ENCODE data around the gene LDB3. TPM values are rescaled to one million over a fixed set of nuclear protein-coding genes. Genes with fewer than 3 reads are reported as not detected.
A peak's percentile ranks its signal among the peaks of the same experiment; 100 is the strongest.

LDB3 gene
- total and polyA plus RNA-seq, 3 donors from 2014 or later, result 2.7 to 20.3 (median 3.6) TPM

DNA sequence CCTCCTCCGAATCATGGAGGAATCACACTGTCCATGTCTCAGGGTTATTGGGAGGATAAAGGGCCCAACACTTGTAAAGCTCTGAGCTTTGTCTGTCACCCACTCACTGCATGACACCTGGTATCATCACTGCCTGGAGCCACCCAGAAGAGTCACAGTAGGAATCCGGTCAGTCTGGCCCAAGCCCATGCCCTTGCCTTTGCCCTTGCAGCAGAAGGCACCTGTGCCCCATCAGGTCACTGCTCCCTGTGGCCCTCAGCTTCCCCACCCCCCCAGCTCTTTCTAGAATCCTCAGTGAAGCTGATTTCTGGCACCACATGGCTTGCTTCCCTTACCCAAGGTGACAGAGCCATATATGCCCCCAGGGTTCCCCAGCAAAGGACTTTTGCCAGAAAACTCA, 14.4 kb downstream of the LDB3 start:
- TF ChIP-seq POLR2A (IDR thresholded peaks at IDR 0.05), result no peak
- TF ChIP-seq, protein P1, sequence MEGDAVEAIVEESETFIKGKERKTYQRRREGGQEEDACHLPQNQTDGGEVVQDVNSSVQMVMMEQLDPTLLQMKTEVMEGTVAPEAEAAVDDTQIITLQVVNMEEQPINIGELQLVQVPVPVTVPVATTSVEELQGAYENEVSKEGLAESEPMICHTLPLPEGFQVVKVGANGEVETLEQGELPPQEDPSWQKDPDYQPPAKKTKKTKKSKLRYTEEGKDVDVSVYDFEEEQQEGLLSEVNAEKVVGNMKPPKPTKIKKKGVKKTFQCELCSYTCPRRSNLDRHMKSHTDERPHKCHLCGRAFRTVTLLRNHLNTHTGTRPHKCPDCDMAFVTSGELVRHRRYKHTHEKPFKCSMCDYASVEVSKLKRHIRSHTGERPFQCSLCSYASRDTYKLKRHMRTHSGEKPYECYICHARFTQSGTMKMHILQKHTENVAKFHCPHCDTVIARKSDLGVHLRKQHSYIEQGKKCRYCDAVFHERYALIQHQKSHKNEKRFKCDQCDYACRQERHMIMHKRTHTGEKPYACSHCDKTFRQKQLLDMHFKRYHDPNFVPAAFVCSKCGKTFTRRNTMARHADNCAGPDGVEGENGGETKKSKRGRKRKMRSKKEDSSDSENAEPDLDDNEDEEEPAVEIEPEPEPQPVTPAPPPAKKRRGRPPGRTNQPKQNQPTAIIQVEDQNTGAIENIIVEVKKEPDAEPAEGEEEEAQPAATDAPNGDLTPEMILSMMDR (IDR thresholded peaks at IDR 0.05), result no peak
- intact Hi-C loops (cut with DNase I; ENCODE audit: low total_unique reads), result no loop called here
- H3K4me1 ChIP-seq, result peaks cover 11% of the 10 kb centered on the region
- no peak for DNase-seq
- no peaks in the 10 kb centered on the region for H3K9me3 ChIP-seq
- 89 to 94% methylated on average over 2 of the region's 2 CpGs for WGBS, 2 donors
- no peak overlapping the region for H3K4me3 ChIP-seq
- H3K27ac ChIP-seq, result no peak overlapping the region
- no peaks in the 10 kb centered on the region for H3K36me3 ChIP-seq (ENCODE audit: low read depth, missing control alignments)
- no peaks in the 10 kb centered on the region for H3K27me3 ChIP-seq

DNA sequence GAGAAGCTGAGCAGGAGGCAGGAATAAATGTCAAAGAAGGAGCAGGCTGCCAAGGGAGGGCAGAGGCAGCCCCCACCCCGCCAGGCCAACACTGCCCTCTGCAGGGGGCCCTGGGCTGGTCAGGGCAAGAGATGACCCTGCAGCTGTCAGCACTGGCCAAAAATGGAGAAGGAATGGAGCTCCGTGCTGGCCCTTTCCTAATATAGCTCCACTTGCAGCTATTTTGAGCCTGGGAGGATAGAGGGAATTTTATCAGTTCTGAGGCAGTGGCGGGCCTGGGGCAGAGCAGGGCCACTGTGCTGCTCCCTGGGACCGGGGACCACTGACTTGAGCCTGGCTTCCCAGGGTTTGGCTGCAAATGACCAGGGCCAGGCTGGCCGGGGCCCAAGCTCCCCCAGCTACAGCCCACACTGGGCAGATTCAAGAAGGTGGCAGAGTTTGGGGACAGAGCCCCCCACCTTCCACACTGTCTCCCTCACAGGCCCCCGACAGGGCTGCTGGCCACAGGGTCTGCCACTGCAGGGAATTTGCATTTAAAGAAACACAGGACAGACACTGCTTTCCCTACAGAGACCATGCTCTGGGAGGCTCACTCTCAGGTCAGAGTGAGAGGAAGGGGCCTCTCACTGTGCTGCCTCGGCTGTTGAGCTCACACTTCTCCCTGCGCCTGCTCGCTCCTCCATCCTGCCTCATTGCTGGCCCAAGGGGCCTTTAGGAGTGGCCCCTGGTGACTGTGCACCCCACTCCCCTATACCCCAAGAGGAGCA, 16.2 kb downstream of the LDB3 start:
- Histone ChIP-seq H3K27me3 (no peaks in the 10 kb centered on the region), H3K27ac (peak overlapping the region in 1 of 2 donors; percentile 31), H3K36me3 (ENCODE audit: low read depth, missing control alignments) (no peaks in the 10 kb centered on the region), H3K4me3 (no peak overlapping the region), H3K4me1 (peaks cover 15% of the 10 kb centered on the region), H3K9me3 (no peaks in the 10 kb centered on the region)
- TF ChIP-seq POLR2A (IDR thresholded peaks at IDR 0.05), result no peak
- TF ChIP-seq, protein P1 (IDR thresholded peaks at IDR 0.05), result peak in 2 of 3 experiments; percentile 28 to 34
- intact Hi-C loops (cut with DNase I; ENCODE audit: low total_unique reads), result no loop called here
- peak; percentile 32 for DNase-seq
- WGBS, 2 donors, result 40 to 51% methylated on average over 1 to 9 of the region's 9 CpGs

DNA sequence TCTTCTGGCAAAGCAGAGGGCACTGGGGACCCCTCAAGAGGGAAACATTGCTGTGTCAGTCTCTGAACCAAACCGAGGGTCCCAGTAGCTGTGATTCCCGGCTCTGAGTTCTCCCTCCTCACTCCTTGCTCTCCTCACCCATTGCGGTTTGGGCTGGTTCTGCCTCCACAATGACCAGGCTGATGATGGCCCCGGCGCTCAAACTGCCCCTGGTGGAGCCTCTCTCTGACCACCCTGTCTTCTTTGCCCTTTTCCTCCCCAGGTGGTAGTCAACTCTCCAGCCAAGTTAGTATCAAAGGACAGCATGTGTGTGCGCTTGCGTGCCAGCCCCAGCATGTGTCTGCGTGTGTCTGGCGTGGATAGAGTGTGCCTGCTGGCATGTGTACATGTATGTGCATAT, 17.1 kb downstream of the LDB3 start:
- 89 to 95% methylated on average over 7 to 9 of the region's 9 CpGs for WGBS, 2 donors
- intact Hi-C loops (cut with DNase I; ENCODE audit: low total_unique reads), result no loop called here
- Histone ChIP-seq H3K9me3 (no peaks in the 10 kb centered on the region), H3K27me3 (no peaks in the 10 kb centered on the region), H3K4me3 (no peak overlapping the region), H3K4me1 (peaks cover 16% of the 10 kb centered on the region), H3K27ac (no peak overlapping the region), H3K36me3 (ENCODE audit: low read depth, missing control alignments) (no peaks in the 10 kb centered on the region)
- no peak for TF ChIP-seq POLR2A (IDR thresholded peaks at IDR 0.05)
- TF ChIP-seq, protein P1 (IDR thresholded peaks at IDR 0.05), result no peak
- DNase-seq, result no peak

DNA sequence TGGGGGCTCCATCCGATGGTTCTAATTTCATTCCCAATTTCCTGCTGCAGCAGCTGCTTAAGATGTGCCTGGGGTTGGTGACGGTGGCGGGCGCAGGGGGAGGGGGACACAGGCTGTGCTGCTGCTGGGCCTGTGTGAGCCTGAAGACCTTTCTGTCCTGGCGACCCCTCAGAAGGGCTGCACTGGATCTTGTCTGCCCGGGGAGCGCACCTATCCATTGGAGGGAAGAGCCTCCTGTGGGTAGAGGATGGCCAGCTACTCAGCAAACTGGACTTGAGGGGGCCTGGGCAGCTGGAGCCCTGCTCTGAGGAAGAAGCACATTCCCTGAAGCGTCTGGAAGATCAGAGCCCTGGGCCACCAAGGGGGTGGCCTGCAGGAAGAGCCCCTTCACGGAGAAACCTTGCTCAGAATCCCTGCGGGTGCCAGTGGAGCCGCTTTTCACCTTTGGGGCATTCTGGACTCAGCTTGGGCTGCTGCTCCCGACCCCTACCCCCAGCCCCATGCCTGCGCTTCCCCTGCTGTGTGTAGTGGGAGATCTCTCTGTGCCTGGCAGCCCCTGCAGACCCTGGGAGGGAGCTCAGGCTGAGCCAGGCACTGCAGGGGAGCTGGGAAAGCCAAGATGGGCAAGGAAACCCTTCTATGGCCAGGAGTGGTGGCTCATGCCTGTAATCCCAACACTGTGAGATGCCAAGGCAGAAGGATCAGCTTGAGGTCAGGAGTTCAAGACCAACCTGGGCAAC, 17.8 kb downstream of the LDB3 start:
- Histone ChIP-seq H3K36me3 (ENCODE audit: low read depth, missing control alignments) (no peaks in the 10 kb centered on the region), H3K27me3 (no peaks in the 10 kb centered on the region), H3K4me1 (peaks cover 22% of the 10 kb centered on the region), H3K4me3 (no peak overlapping the region), H3K9me3 (no peaks in the 10 kb centered on the region), H3K27ac (no peak overlapping the region)
- TF ChIP-seq POLR2A (IDR thresholded peaks at IDR 0.05), result no peak
- WGBS, 2 donors, result 85 to 87% methylated on average over 7 to 12 of the region's 13 CpGs
- DNase-seq, result no peak
- intact Hi-C loops (cut with DNase I; ENCODE audit: low total_unique reads), result no loop called here

DNA sequence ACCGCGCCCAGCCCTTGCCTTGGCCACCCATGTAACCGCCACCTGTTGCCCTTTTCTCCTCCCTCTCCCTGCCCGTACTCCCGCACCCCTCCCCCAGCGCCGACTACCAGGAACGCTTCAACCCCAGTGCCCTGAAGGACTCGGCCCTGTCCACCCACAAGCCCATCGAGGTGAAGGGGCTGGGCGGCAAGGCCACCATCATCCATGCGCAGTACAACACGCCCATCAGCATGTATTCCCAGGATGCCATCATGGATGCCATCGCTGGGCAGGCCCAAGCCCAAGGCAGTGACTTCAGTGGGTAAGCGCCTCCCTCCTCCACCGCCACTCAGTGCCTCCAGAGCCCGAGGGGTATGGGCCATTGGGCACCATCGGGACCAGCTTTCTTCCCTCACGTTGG, 18.7 kb downstream of the LDB3 start:
- Histone ChIP-seq H3K27me3 (no peaks in the 10 kb centered on the region), H3K27ac (no peak overlapping the region), H3K4me1 (peaks cover 22% of the 10 kb centered on the region), H3K9me3 (no peaks in the 10 kb centered on the region), H3K4me3 (no peak overlapping the region), H3K36me3 (ENCODE audit: low read depth, missing control alignments) (no peaks in the 10 kb centered on the region)
- WGBS, 2 donors, result 91 to 92% methylated on average over 19 of the region's 19 CpGs
- no peak for DNase-seq
- TF ChIP-seq, protein P1 (IDR thresholded peaks at IDR 0.05), result no peak
- TF ChIP-seq POLR2A (IDR thresholded peaks at IDR 0.05), result no peak
- intact Hi-C loops (cut with DNase I; ENCODE audit: low total_unique reads), result no loop called here
